ENCODE measurements around the gene HPCA. TPM values are rescaled to one million over a fixed set of nuclear protein-coding genes. Genes with fewer than 3 reads are reported as not detected.

Gene HPCA
- total and polyA plus RNA-seq, 2 of the 8 experiments (the other 6 are each of a cell fraction or from before 2014, with no cell fraction given) = 0.70 to 1.4 TPM

GRCh38 chr1:32893198-32894018 lies 7.1 kb downstream of the HPCA start:
- Histone ChIP-seq H3K18ac (ENCODE audit: extremely low read depth, low read length) (peak overlapping the region; percentile 95), H3K27ac (ENCODE audit: low read depth, low read length) (no peak overlapping the region; the same call in 1 of the 2 replicates), H2BK120ac (replicated peaks; ENCODE audit: low read depth, low read length) (no peak overlapping the region), H3K23ac (ENCODE audit: insufficient read length) (no peak overlapping the region), H3K36me3 (ENCODE audit: control insufficient read depth in 2 of 4, insufficient read depth in 4 of 4, low read length in 3 of 4) (no peaks in the 10 kb centered on the region), H3K27me3 (replicated peaks in 1 of 4; ENCODE audit: control insufficient read depth in 3 of 4, extremely low read depth in 1 of 4, insufficient read depth in 3 of 4, low read length in 3 of 4) (peaks cover 2 to 29% (median 17%) of the 10 kb centered on the region in 4 experiments), H2AFZ (ENCODE audit: low read length) (peak overlapping the region; percentile 64; the same call in 1 of the 2 replicates), H3K79me1 (ENCODE audit: low read depth, low read length) (no peaks in the 10 kb centered on the region), H4K5ac (ENCODE audit: insufficient read length, low read depth, low read length) (peak overlapping the region; percentile 31), H4K20me1 (replicated peaks in 1 of 2; ENCODE audit: control insufficient read depth in 1 of 2, insufficient read depth in 2 of 2, low read length in 2 of 2) (peaks cover 0 to 6% of the 10 kb centered on the region in 2 experiments), H3K79me2 (ENCODE audit: control insufficient read depth in 1 of 2, insufficient read depth in 2 of 2, low read length in 2 of 2) (no peaks in the 10 kb centered on the region), H2BK12ac (ENCODE audit: low read depth, low read length) (no peak overlapping the region; the same call in 1 of the 2 replicates), H3K14ac (ENCODE audit: insufficient read length) (no peak overlapping the region), H4K91ac (replicated peaks; ENCODE audit: insufficient read length, low read length) (peak overlapping the region; percentile 93), H2AK5ac (ENCODE audit: low read depth, low read length) (no peak overlapping the region), H3K4me3 (ENCODE audit: extremely low read depth in 1 of 4, insufficient read depth in 2 of 4, low read depth in 3 of 4, low read length in 4 of 4) (peak overlapping the region; percentile 48 to 87 (median 66)), H3K4me1 (replicated peaks in 1 of 4; ENCODE audit: control insufficient read depth in 3 of 4, insufficient read depth in 4 of 4, low read length in 3 of 4) (peaks cover 0 to 15% (median 7%) of the 10 kb centered on the region in 4 experiments; a peak in 5 of 7 replicates), H3K9me3 (ENCODE audit: insufficient read depth in 2 of 2, low read depth in 1 of 2, low read length in 1 of 2) (peaks cover 0 to 6% of the 10 kb centered on the region in 2 experiments; a peak in 1 of 4 replicates), H3K4ac (replicated peaks; ENCODE audit: insufficient read length, low read depth, low read length) (no peak overlapping the region), H2BK5ac (ENCODE audit: low read depth, low read length) (peak overlapping the region; percentile 73), H3K4me2 (ENCODE audit: insufficient read depth in 1 of 2, low read depth in 2 of 2, low read length in 2 of 2) (peak overlapping the region; percentile 67 to 82), H4K8ac (ENCODE audit: extremely low read depth, insufficient read depth, low read length) (peak overlapping the region; percentile 51), H3K9ac (replicated peaks in 1 of 4; ENCODE audit: extremely low read depth in 1 of 4, low read depth in 3 of 4, low read length in 3 of 4) (peak overlapping the region in 3 of 4 experiments; percentile 2 to 36 (median 20); a peak in 2 of 7 replicates), H2BK15ac (ENCODE audit: low read length) (peak overlapping the region; percentile 92; the same call in 1 of the 2 replicates), H2BK20ac (ENCODE audit: low read length) (no peak overlapping the region), H3K23me2 (ENCODE audit: low read depth, low read length) (peaks cover 2% of the 10 kb centered on the region; the same call in 1 of the 2 replicates), H3K56ac (replicated peaks; ENCODE audit: insufficient read length, low read depth, low read length) (no peak overlapping the region)
- 1% methylated on average over 21 of the region's 58 CpGs; no CpG with 5 or more reads in 1 of the 2 experiments for WGBS, 2 experiments (ENCODE audit: extremely low coverage in 1 of 2, insufficient coverage in 1 of 2, insufficient read length in 1 of 2, insufficient replicate concordance in 2 of 2, low coverage in 1 of 2, low lambda C conversion rate in 2 of 2, missing lambda C conversion rate in 1 of 2)
- ChIA-PET CTCF (ENCODE audit: partially characterized antibody) (interaction anchor here (0.8 to 16.6 kb wide), 25 partner anchors 9 to 254 kb away, joined by 3 to 382 read pairs (median 4); partner anchors contain the start of genes FNDC5, HPCA, S100PBP and YARS1), POLR2A (ENCODE audit: partially characterized antibody) (interaction anchor here (0.5 to 1.4 kb wide), 7 partner anchors 12 to 980 kb away, joined by 3 to 4 read pairs (median 3); partner anchors contain the start of genes RNF19B, S100PBP and YARS1)
- DNase-seq (ENCODE audit: low read depth in 1 of 2, low spot score in 2 of 2) = peak in 1 of 2 experiments; percentile 83
- no peak for FAIRE-seq
- TF ChIP-seq RBBP5 (IDR thresholded peaks at IDR 0.05; ENCODE audit: borderline replicate concordance, low read depth, low read length) = peak; percentile 43; the same call in 1 of the 2 replicates
- 0 out of 4 replicates have a peak, but pooled peaks of 1 of the 2 experiments have one; percentile 16 for TF ChIP-seq SIN3A (conservative IDR thresholded peaks at IDR 0.05 in 1 of 2, IDR thresholded peaks at IDR 0.05 in 1 of 2; ENCODE audit: low read depth in 1 of 2, low read length in 2 of 2)
- TF ChIP-seq BACH1 (IDR thresholded peaks at IDR 0.05; ENCODE audit: low read length) = no peak
- TF ChIP-seq SP4 (IDR thresholded peaks at IDR 0.05; ENCODE audit: low read length) = no peak
- TF ChIP-seq E2F6 (IDR thresholded peaks at IDR 0.05) = no peak
- TF ChIP-seq EP300 (IDR thresholded peaks at IDR 0.05; ENCODE audit: borderline replicate concordance in 1 of 2, low read depth in 2 of 2, low read length in 2 of 2) = 0 out of 3 replicates have a peak, but pooled peaks of 1 of the 2 experiments have one; percentile 33
- TF ChIP-seq CHD2 (IDR thresholded peaks at IDR 0.05; ENCODE audit: low read length) = no peak
